Prostate gland (tissue), 2 donors: ENCODE measurements around the gene MYO15B. TPM values are rescaled to one million over a fixed set of nuclear protein-coding genes. Genes with fewer than 3 reads are reported as not detected.
A peak's percentile ranks its signal among the peaks of the same experiment; 100 is the strongest.

Source experiments
- DNase-seq: peaks from one replicate; pipeline ENCODE4 v3.0.0-alpha.2; 2019; ENCODE audit warnings: low spot score
- H3K27ac ChIP-seq, 2 donors: fragments of 200-600 bp; sonication (generic); 2 replicates each; pipeline ENCODE4 v1.5.1; 2017 to 2019
- H3K27me3 ChIP-seq: fragments of 200-600 bp; sonication (generic); replicated peaks from 2 replicates; pipeline ENCODE4 v1.5.1; 2019; ENCODE audit not compliant: insufficient read depth
- H3K36me3 ChIP-seq, 2 donors: fragments of 200-600 bp; sonication (generic); 1 replicate in 1 of 2; 2 replicates in 1 of 2; pipeline versions ENCODE4 v1.5.1 to v1.8.1; 2017 to 2019
- H3K4me1 ChIP-seq: fragments of 200-600 bp; sonication (generic); replicated peaks from 2 replicates; pipeline ENCODE4 v1.5.1; 2019
- H3K4me3 ChIP-seq, 2 donors: fragments of 200-600 bp; sonication (generic); 2 replicates each; pipeline ENCODE4 v1.5.1; 2017 to 2019
- H3K9me3 ChIP-seq: fragments of 200-600 bp; sonication (generic); 2 replicates; pipeline ENCODE4 v1.5.1; 2017
- CTCF ChIP-seq, 4 experiments: fragments of 200-600 bp in 2 of 4; fragments of 450-650 bp in 2 of 4; sonication (generic) in 2 of 4; IDR thresholded peaks; 1 replicate in 3 of 4; 2 replicates in 1 of 4; pipeline ENCODE4 v1.5.1; 2016 to 2019; ENCODE audit warnings: antibody characterized with exemption in 4 of 4, mild to moderate bottlenecking in 2 of 4, moderate library complexity in 2 of 4
- POLR2A ChIP-seq: fragments of 450-650 bp; IDR thresholded peaks from one replicate; pipeline ENCODE4 v1.6.1; 2016; ENCODE audit warnings: antibody characterized with exemption, mild to moderate bottlenecking
- POLR2AphosphoS5 ChIP-seq: sonication (generic); formaldehyde crosslinking; IDR thresholded peaks from one replicate; pipeline ENCODE4 v1.6.1; 2017; ENCODE audit warnings: antibody characterized with exemption
- WGBS: methylation state at CpG from one replicate; pipeline ENCODE4 v1.1.5; 2018; 5-methylcytosine and 5-hydroxymethylcytosine counted together
- intact Hi-C: fragments of 100-400 bp; cut with DNase I; formaldehyde crosslinking; loops from one replicate; pipeline ENCODE4 v1.14.2; 2022
- total RNA-seq, 2 donors: library from RNA; depleted of rRNA; stranded (reverse); fragments of >200 nt; gene quantifications; one replicate each; pipeline ENCODE4 v1.1.0, GENCODE V29; 2016

The MYO15B gene
- total RNA-seq, 2 donors from 2014 or later, result 86.5 to 214 TPM

GRCh38 chr17:75650874-75651273 is 63.3 kb downstream of the MYO15B start:
- TF ChIP-seq POLR2AphosphoS5, result no peak
- TF ChIP-seq CTCF (IDR thresholded peaks at IDR 0.05), result no peak
- intact Hi-C loops, result no loop called here
- H3K9me3 ChIP-seq, result no peaks in the 10 kb centered on the region
- 92% methylated on average over 7 of the region's 7 CpGs for WGBS
- H3K36me3 ChIP-seq, result peaks cover 0 to 6% of the 10 kb centered on the region in 2 donors
- no peak for DNase-seq
- H3K27ac ChIP-seq, result no peak overlapping the region
- no peak overlapping the region for H3K4me3 ChIP-seq
- no peaks in the 10 kb centered on the region for H3K4me1 ChIP-seq
- H3K27me3 ChIP-seq, result no peaks in the 10 kb centered on the region

- Histone ChIP-seq H3K36me3 (peaks cover 0 to 6% of the 10 kb centered on the region in 2 donors), H3K4me3 (no peak overlapping the region), H3K9me3 (no peaks in the 10 kb centered on the region), H3K4me1 (no peaks in the 10 kb centered on the region), H3K27me3 (no peaks in the 10 kb centered on the region), H3K27ac (no peak overlapping the region)
- TF ChIP-seq POLR2AphosphoS5, result no peak
- TF ChIP-seq POLR2A, result no peak
- 98% methylated on average over 5 of the region's 5 CpGs for WGBS
- DNase-seq, result no peak
- intact Hi-C loops, result no loop called here
Measured at GRCh38 chr17:75652341-75652740, 64.7 kb downstream of the MYO15B start.

- no peaks in the 10 kb centered on the region for H3K4me1 ChIP-seq
- H3K9me3 ChIP-seq, result no peaks in the 10 kb centered on the region
- peaks cover 0 to 6% of the 10 kb centered on the region in 2 donors for H3K36me3 ChIP-seq
- DNase-seq, result no peak
- no peak overlapping the region for H3K27ac ChIP-seq
- H3K27me3 ChIP-seq, result no peaks in the 10 kb centered on the region
- 63% methylated on average over 6 of the region's 6 CpGs for WGBS
- intact Hi-C loops, result no loop called here
- no peak overlapping the region for H3K4me3 ChIP-seq
- TF ChIP-seq POLR2A, result no peak
- TF ChIP-seq CTCF (IDR thresholded peaks at IDR 0.05), result peak in 3 of 4 experiments; percentile 38 to 66 (median 52)
- TF ChIP-seq POLR2AphosphoS5, result no peak
Measured at GRCh38 chr17:75652934-75653549, 65.4 kb downstream of the MYO15B start.

GRCh38 chr17:75654176-75654575 is 66.6 kb downstream of the MYO15B start:
- H3K36me3 ChIP-seq, result peaks cover 0 to 6% of the 10 kb centered on the region in 2 donors
- TF ChIP-seq CTCF (IDR thresholded peaks at IDR 0.05), result peak in 1 of 4 experiments; percentile 33
- no peak for TF ChIP-seq POLR2A
- no peak for TF ChIP-seq POLR2AphosphoS5
- 28% methylated on average over 2 of the region's 2 CpGs for WGBS
- no peak for DNase-seq
- intact Hi-C loops, result no loop called here
- no peaks in the 10 kb centered on the region for H3K4me1 ChIP-seq
- H3K27ac ChIP-seq, result no peak overlapping the region
- no peaks in the 10 kb centered on the region for H3K27me3 ChIP-seq
- H3K9me3 ChIP-seq, result no peaks in the 10 kb centered on the region
- no peak overlapping the region for H3K4me3 ChIP-seq

- H3K4me1 ChIP-seq, result no peaks in the 10 kb centered on the region
- 74% methylated on average over 5 of the region's 5 CpGs for WGBS
- H3K9me3 ChIP-seq, result no peaks in the 10 kb centered on the region
- no peak overlapping the region for H3K4me3 ChIP-seq
- H3K27me3 ChIP-seq, result no peaks in the 10 kb centered on the region
- no peak overlapping the region for H3K27ac ChIP-seq
- intact Hi-C loops, result no loop called here
- no peaks in the 10 kb centered on the region for H3K36me3 ChIP-seq
- DNase-seq, result no peak
- TF ChIP-seq CTCF (IDR thresholded peaks at IDR 0.05) (no peak), POLR2A (no peak), POLR2AphosphoS5 (no peak)
Measured at GRCh38 chr17:75658237-75658636, 70.6 kb downstream of the MYO15B start.
